Urinary bladder (tissue), 4 donors: ENCODE results near the gene HNF1B. TPM values are rescaled to one million over a fixed set of nuclear protein-coding genes. Genes with fewer than 3 reads are reported as not detected.
"Not testable (repeated sequence)": the region's sequence is repeated elsewhere in the genome, so short reads cannot be mapped to it uniquely, and the experiment has no call there.

Experiments used
- DNase-seq: peaks from one replicate; pipeline ENCODE4 v3.0.0-alpha.2; 2015; ENCODE audit errors: extremely low spot score
- H3K27ac ChIP-seq: one replicate; pipeline ENCODE4 v1.5.1; 2013; ENCODE audit warnings: low read depth, mild to moderate bottlenecking, moderate library complexity
- H3K36me3 ChIP-seq: one replicate; pipeline ENCODE4 v1.6.1; 2013; ENCODE audit warnings: mild to moderate bottlenecking, moderate library complexity; ENCODE audit not compliant: insufficient read depth
- H3K4me1 ChIP-seq: one replicate; pipeline ENCODE4 v1.6.1; 2013; ENCODE audit warnings: mild to moderate bottlenecking, moderate library complexity; ENCODE audit not compliant: insufficient read depth
- H3K4me3 ChIP-seq: one replicate; pipeline ENCODE4 v1.5.1; 2013; ENCODE audit warnings: low read depth, low read length
- WGBS: extraction: QIAGEN DNeasy Blood & Tissue Kit; methylation state at CpG from one replicate; pipeline ENCODE4 v1.1.7; 2013; 5-methylcytosine and 5-hydroxymethylcytosine counted together
- polyA plus RNA-seq: library from polyadenylated mRNA; stranded (reverse); fragments of 200-250 nt; gene quantifications from one replicate; pipeline ENCODE4 v1.2.3, GENCODE V29; 2013
- total RNA-seq: library from RNA; depleted of rRNA; stranded (reverse); fragments of >200 nt; gene quantifications from one replicate; pipeline ENCODE4 v1.2.3, GENCODE V29; 2014
- donor health status: healthy with polysubstance abuse.
- donor health status: healthy.

Gene HNF1B, protein sequence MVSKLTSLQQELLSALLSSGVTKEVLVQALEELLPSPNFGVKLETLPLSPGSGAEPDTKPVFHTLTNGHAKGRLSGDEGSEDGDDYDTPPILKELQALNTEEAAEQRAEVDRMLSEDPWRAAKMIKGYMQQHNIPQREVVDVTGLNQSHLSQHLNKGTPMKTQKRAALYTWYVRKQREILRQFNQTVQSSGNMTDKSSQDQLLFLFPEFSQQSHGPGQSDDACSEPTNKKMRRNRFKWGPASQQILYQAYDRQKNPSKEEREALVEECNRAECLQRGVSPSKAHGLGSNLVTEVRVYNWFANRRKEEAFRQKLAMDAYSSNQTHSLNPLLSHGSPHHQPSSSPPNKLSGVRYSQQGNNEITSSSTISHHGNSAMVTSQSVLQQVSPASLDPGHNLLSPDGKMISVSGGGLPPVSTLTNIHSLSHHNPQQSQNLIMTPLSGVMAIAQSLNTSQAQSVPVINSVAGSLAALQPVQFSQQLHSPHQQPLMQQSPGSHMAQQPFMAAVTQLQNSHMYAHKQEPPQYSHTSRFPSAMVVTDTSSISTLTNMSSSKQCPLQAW
- total RNA-seq (0.74 TPM), polyA plus RNA-seq (1.5 TPM)

DNA sequence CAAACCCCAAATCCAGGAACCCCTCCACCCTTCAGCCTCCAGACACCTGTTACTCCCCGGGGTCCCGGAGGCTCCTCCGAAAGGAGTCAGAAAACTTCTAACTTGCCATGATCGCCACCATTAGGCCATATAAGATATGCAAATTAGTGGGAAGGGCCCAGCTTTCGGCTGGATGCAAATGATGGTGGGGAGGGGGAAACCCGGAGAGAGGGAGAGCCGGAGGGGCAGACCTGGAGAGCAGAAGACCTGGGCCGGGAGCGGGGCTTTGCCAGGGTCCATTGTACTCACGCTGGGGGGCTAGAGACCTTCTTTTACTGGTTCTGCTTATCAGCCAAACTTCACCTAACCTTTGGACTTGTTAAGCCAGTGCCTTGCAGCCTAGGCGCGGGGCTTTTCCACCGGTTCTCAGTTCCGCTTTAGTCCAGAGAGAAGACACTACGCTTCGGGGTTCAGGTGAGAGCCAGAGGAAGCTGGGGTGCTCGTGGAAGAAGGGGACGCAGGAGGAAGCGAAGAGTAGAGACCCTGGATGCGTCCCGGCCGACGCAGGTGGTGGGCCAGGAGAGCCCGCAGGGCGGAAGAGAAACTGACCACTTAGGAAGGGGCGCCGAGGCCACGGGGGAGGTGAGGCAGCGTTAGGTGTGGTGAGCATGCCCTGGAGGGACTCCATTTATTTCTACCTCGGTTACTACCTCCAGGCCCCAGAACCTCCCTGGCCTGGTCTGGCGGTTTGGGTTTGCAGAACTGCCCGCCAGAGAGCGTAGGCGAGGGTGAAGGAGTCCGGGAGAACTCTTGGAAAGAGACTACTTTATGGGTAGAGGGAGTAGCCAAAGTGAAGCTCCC lies at the start of gene HNF1B:
Gene HNF1B (minus strand): TSS at position 99 of the 840 bp plus-strand sequence. CDS start 175 bp downstream, outside the sequence.
- WGBS: 5% methylated on average over 35 of the region's 35 CpGs
- Histone ChIP-seq H3K4me1 (peaks cover 5% of the 10 kb centered on the region), H3K36me3 (no peaks in the 10 kb centered on the region), H3K27ac (peak within 1 kb of the TSS; percentile 74), H3K4me3 (peak within 1 kb of the TSS; percentile 36)
- no peak for DNase-seq

DNA sequence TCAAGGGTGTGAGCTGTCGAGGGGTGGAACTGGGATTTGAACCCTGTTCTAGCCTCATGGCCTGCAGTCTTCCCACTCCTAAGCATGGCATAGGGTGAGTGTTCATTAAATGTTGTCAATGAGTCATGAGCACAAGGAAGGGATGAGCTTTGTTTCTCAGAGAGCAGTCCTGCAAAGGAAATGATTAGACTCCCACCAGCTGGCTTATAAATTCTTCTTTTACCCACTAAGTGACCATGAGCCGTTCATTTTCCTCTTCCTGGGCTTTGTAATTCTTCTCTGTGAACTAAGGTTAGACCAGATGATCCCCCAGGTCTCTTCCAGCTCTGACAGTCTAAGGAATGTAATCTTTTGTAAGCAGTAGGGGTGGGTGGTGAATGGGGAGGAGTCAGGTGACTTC lies 47.9 kb upstream of the HNF1B start:
- H3K4me3 ChIP-seq: no peak overlapping the region
- no peak overlapping the region for H3K27ac ChIP-seq
- WGBS: 55% methylated on average over 2 of the region's 2 CpGs
- DNase-seq: no peak
- H3K4me1 ChIP-seq: no peaks in the 10 kb centered on the region
- no peaks in the 10 kb centered on the region for H3K36me3 ChIP-seq

DNA sequence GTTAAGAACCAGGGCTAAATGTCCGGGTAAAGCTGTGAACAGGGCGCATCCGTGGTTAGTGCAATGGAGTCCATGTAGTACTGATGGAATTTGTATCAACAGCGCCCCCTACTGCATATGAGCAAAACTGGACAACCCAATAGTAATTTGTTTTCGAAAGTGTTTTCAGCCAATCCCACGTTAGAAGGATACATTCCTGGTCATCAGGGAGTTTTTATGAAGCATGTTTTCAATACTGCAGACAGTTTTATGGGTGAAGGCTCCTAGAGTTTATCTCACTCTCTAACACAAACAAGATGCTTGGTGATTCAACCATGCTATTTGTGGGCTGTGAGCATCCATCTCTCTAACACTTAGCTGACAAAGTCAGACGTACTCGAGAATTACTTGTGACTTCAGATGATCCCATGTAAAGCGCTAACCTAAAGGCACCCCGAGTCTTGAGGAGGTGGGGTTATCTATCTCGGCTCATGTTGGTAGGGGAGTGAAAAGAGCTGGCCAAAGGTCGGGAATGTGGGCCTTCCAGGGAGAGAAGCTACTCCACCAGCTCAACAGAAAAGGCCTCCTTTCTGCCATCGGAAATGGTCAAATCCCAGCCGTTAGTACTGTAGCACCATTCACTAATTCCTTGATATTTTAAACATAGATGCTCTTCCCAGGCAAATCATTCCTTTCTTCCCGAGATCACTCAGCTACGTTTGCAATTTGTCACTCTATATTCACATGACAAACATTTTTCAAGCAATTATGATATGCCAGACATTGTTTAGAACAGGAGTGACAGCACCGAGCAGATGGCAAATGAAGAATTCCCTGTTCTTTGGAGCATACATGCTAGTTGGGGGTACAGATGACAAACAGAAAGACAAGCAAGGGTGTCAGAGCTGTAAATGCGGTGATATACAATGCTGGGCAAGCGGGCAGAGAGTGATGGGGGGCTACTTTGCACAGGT lies 46.9 kb upstream of the HNF1B start:
- H3K36me3 ChIP-seq: no peaks in the 10 kb centered on the region
- no peaks in the 10 kb centered on the region for H3K4me1 ChIP-seq
- DNase-seq: no peak
- no peak overlapping the region for H3K4me3 ChIP-seq
- 43% methylated on average over 19 of the region's 19 CpGs for WGBS
- no peak overlapping the region for H3K27ac ChIP-seq

DNA sequence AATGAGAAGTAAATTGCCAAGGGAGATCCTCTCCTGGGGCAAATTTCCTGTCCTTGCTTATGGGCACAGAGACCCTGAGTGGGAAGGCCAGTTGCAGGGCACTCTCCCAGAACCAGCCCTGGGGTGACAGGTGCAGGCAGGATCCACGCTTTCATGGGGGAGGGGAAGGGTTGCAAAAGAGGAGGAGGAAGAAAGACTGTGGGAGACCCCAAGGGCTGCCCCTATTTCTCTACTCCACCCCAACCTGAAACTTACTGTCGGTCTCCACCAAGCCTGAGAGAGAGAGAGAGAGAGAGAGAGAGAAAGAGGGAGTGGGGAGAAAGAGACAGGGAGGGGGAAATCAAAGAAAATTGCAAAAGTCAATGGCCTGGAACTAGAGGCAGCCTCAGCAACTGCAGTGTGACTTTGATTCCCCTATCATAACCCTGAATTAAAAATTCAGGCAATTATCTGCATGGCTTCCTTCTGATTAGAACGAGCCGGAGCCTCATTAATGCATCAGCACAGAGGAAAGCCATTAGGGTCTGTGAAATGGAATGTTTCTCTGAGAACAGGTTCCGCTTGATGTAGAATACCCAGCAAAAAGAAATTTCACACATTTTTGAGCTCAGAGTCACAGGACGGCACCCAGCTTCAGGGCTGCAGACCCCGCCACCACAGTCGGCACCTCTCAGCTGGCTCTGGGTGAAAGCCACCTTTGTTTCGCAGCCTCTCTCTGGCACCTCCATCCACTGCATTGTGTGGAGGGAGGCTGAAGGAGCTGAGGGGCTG lies 45.1 kb upstream of the HNF1B start:
- no peaks in the 10 kb centered on the region for H3K4me1 ChIP-seq
- WGBS: 82% methylated on average over 9 of the region's 9 CpGs
- DNase-seq: no peak
- H3K4me3 ChIP-seq: no peak overlapping the region
- no peak overlapping the region for H3K27ac ChIP-seq
- no peaks in the 10 kb centered on the region for H3K36me3 ChIP-seq

DNA sequence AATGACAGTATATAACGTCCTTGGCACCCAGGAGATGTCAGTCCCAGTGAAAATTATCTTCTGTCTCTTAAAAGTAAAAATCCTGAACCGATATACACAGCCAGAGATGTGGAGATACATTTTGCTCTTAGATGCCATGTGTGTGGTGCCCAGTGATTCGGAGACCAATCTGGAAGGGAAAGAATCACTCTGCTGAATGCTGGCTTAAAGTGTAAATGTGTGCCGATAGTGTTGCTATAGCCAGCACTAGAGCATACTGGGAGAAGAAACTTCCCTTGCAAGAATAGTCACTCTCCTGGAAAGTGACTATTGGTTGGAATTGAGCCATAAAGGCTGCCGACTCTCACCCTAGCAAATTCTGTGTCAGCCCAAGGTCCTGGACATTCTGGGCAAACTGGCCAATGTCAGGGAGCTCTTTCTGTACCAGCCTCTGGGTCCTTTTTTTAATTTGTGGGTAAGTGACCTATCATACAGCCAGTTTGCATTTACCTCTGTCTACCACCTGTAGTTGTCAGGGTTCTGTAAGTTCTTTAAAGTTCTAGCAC lies 44.2 kb upstream of the HNF1B start:
- Histone ChIP-seq H3K4me1 (no peaks in the 10 kb centered on the region), H3K4me3 (no peak overlapping the region), H3K27ac (no peak overlapping the region), H3K36me3 (no peaks in the 10 kb centered on the region)
- DNase-seq: no peak
- WGBS: 40% methylated on average over 5 of the region's 5 CpGs

DNA sequence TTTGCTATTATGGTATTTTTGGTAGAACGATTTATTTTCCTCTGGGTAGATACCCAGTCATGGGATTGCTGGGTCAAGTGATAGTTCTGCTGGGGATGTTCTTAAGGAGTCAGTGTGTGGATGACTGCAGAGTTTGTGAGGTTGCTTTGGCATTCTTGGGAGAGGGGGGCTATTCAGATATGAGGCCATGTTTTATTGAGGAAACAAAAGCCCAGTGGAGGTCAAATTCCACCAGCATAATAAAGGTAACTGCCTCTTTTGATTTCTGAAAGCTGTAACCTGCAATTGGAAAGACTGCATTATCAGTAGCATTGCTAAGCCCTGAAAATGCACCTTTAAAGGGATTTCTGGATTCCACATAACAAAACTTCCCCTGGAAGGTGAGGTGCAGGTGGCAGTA lies 43.7 kb upstream of the HNF1B start:
- no peaks in the 10 kb centered on the region for H3K4me1 ChIP-seq
- H3K4me3 ChIP-seq: no peak overlapping the region
- H3K27ac ChIP-seq: no peak overlapping the region
- H3K36me3 ChIP-seq: no peaks in the 10 kb centered on the region
- WGBS: 84% methylated on average over 1 of the region's 1 CpG
- no peak for DNase-seq

DNA sequence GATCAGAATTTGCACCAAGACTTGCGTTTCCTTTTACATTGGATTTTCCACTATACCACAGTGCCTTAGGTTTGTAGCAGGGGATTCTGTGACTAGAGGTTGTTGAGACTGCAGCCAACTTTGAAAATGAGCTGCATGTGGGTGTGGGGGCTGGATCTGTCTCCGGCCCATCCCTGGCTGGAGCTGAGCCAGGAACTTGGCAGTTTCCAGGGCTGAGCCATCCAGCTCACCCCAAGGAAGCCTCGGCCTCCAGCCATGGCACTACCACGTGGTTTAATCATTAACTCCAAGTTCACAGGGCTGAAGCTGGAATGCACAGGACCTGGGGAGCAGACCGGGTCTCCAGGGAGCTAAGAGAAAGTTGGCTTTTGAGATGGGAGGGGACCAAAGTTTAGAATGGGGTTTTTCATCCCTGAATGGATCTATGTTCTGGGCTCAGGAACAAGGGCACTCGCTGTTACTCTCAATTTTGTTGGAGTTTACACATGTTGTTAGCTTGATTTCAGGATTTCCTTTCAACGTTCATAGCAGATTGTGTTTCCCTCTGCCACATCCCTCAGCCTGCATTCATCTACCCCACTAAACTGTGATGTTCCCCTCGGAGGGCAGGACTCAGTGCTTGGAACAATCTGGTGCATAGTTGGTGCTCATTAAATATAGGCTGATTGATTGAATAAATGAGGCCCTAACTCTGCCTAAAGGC lies 42.3 kb upstream of the HNF1B start:
- 31% methylated on average over 8 of the region's 8 CpGs for WGBS
- DNase-seq: no peak
- Histone ChIP-seq H3K4me1 (no peaks in the 10 kb centered on the region), H3K36me3 (no peaks in the 10 kb centered on the region), H3K27ac (no peak overlapping the region), H3K4me3 (no peak overlapping the region)

DNA sequence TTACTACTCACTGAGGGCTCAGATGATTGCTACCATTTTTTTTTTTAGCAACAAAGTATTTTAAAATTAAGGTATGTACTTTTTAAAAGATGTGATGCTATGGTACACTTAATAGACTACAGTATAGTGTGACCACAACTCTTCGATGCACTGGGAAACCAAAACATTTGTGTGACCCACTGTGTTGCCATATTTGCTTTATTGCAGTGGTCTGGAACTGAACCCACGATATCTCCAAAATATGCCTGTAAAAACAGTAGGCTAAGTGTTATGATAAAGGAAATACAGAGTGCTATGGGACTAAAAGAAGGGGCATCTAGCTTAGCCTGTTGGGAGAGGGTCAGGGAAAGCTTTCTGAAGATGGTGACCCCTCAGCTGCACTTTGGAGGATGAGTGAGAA lies 41.6 kb upstream of the HNF1B start:
- Histone ChIP-seq H3K4me1 (no peaks in the 10 kb centered on the region), H3K36me3 (no peaks in the 10 kb centered on the region), H3K4me3 (no peak overlapping the region), H3K27ac (no peak overlapping the region)
- DNase-seq: no peak
- 74% methylated on average over 2 of the region's 2 CpGs for WGBS

DNA sequence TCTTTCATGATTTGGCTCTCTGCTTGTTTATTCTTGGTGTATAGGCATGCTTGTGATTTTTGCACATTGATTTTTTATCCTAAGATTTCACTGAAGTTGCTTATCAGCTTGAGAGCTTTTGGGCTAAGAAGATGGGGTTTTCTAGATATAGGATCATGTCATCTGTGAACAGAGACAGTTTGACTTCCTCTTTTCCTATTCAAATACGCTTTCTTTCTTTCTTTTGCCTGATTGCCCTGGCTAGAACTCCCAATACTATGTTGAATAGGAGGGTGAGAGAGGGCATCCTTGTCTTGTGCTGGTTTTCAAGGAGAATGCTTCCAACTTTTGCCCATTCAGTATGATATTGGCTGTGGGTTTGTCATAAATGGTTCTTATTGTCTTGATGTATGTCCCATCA lies 37.6 kb upstream of the HNF1B start:
- H3K4me3 ChIP-seq, H3K27ac ChIP-seq, H3K36me3 ChIP-seq, DNase-seq, H3K4me1 ChIP-seq: not testable (repeated sequence)
- WGBS: 79% methylated on average over 1 of the region's 1 CpG

DNA sequence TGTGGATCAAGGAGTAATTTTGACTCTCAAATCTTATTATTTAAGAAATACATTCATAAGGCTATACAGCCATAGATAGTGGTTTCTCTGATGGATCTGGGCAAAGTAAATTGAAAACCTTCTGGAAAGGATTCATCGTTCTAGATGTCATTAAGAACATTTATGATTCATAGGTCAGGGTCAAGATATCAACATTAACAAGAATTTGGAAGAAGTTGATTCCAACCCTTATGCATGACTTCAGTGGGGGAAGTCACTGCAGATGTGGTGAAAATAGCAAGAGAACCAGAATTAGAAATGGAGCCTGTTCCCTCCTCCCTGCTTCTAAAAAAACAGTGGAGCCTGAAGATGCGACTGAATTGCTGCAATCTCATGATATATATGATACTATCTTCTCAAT lies 36.6 kb upstream of the HNF1B start:
- Histone ChIP-seq H3K36me3 (no peaks in the 10 kb centered on the region), H3K4me1 (no peaks in the 10 kb centered on the region), H3K27ac (no peak overlapping the region), H3K4me3 (no peak overlapping the region)
- 71% methylated on average over 2 of the region's 2 CpGs for WGBS
- no peak for DNase-seq

DNA sequence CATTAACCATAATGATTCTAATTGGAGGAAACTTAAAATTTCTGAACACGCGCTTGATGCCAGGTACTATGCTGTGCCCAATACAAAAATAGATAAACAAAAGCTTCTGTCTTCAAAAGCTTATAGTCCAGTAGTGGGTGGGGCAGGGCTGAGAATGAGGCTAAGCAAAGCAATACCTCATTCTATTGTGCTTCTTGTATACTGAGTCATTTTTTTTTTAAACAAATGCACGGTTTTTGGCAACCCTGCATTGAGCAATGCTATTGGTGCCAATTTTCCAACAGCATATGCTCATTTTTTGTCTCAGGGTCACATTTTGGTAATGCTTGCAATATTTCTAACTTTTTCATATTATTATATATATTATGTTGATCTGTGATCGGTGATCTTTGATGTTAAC lies 34.7 kb upstream of the HNF1B start:
- WGBS: 72% methylated on average over 4 of the region's 4 CpGs
- H3K27ac ChIP-seq: no peak overlapping the region
- no peak for DNase-seq
- no peaks in the 10 kb centered on the region for H3K4me1 ChIP-seq
- H3K36me3 ChIP-seq: no peaks in the 10 kb centered on the region
- H3K4me3 ChIP-seq: no peak overlapping the region

DNA sequence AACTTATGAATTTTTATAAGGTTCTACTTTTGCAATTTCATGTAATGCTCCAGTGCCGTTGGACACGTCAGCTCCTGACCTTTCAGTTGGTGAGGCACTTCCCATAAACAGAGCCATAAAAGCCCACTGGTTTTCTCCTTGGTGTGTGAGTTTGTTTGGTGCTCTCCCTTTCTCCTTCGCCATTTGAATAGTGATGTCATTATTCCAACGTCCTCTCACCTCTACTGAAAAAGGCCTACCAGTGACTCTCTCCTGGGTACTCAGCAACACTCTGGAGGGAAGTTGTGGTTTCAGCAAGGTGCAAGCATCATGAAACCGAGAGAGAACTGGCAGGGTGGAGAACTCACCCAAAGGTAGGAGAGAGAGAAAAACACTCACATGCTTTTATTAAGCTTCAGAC lies 29.6 kb upstream of the HNF1B start:
- Histone ChIP-seq H3K36me3 (no peaks in the 10 kb centered on the region), H3K27ac (no peak overlapping the region), H3K4me1 (no peaks in the 10 kb centered on the region), H3K4me3 (no peak overlapping the region)
- DNase-seq: no peak
- WGBS: 48% methylated on average over 5 of the region's 5 CpGs
